ENCODE data around the gene DUSP16. TPM values are rescaled to one million over a fixed set of nuclear protein-coding genes. Genes with fewer than 3 reads are reported as not detected.

The DUSP16 gene
- total RNA-seq, 1 donor from 2014 or later: 12.9 TPM

GRCh38 chr12:12510551-12510950, 52.1 kb downstream of the DUSP16 start:
- Mint-ChIP-seq H3K4me3 (ENCODE audit: unreplicated experiment) (no peak overlapping the region), H3K9me3 (ENCODE audit: unreplicated experiment) (no peaks in the 10 kb centered on the region), H3K27ac (ENCODE audit: unreplicated experiment) (no peak overlapping the region), H3K27me3 (ENCODE audit: unreplicated experiment) (no peaks in the 10 kb centered on the region), H3K4me1 (ENCODE audit: unreplicated experiment) (peaks cover 27% of the 10 kb centered on the region), H3K36me3 (ENCODE audit: low read depth, unreplicated experiment) (no peaks in the 10 kb centered on the region)
- TF ChIP-seq CTCF (IDR thresholded peaks at IDR 0.05; ENCODE audit: unreplicated experiment): no peak
- no peak for DNase-seq (ENCODE audit: low spot score)

GRCh38 chr12:12510141-12510540, 52.5 kb downstream of the DUSP16 start:
- no peak overlapping the region for H3K4me3 Mint-ChIP-seq (ENCODE audit: unreplicated experiment)
- no peak for DNase-seq (ENCODE audit: low spot score)

GRCh38 chr12:12508612-12509011, 54.1 kb downstream of the DUSP16 start:
- peaks cover 3% of the 10 kb centered on the region for H3K27me3 Mint-ChIP-seq (ENCODE audit: unreplicated experiment)
- H3K36me3 Mint-ChIP-seq (ENCODE audit: low read depth, unreplicated experiment): no peaks in the 10 kb centered on the region
- no peak for DNase-seq (ENCODE audit: low spot score)
- no peak for TF ChIP-seq CTCF (IDR thresholded peaks at IDR 0.05; ENCODE audit: unreplicated experiment)
- no peaks in the 10 kb centered on the region for H3K9me3 Mint-ChIP-seq (ENCODE audit: unreplicated experiment)
- H3K27ac Mint-ChIP-seq (ENCODE audit: unreplicated experiment): no peak overlapping the region
- no peak overlapping the region for H3K4me3 Mint-ChIP-seq (ENCODE audit: unreplicated experiment)
- H3K4me1 Mint-ChIP-seq (ENCODE audit: unreplicated experiment): peaks cover 25% of the 10 kb centered on the region

More at GRCh38 chr12:12510141-12510540, 52.5 kb downstream of the DUSP16 start:
- H3K27me3 Mint-ChIP-seq (ENCODE audit: unreplicated experiment): peaks cover under 1% of the 10 kb centered on the region
- H3K9me3 Mint-ChIP-seq (ENCODE audit: unreplicated experiment): no peaks in the 10 kb centered on the region
- H3K36me3 Mint-ChIP-seq (ENCODE audit: low read depth, unreplicated experiment): no peaks in the 10 kb centered on the region
- TF ChIP-seq CTCF (IDR thresholded peaks at IDR 0.05; ENCODE audit: unreplicated experiment): no peak
- peaks cover 31% of the 10 kb centered on the region for H3K4me1 Mint-ChIP-seq (ENCODE audit: unreplicated experiment)
- no peak overlapping the region for H3K27ac Mint-ChIP-seq (ENCODE audit: unreplicated experiment)

GRCh38 chr12:12507121-12507520, 55.5 kb downstream of the DUSP16 start:
- Mint-ChIP-seq H3K27me3 (ENCODE audit: unreplicated experiment) (peaks cover 3% of the 10 kb centered on the region), H3K36me3 (ENCODE audit: low read depth, unreplicated experiment) (no peaks in the 10 kb centered on the region), H3K27ac (ENCODE audit: unreplicated experiment) (no peak overlapping the region), H3K4me3 (ENCODE audit: unreplicated experiment) (no peak overlapping the region), H3K4me1 (ENCODE audit: unreplicated experiment) (peaks cover 30% of the 10 kb centered on the region), H3K9me3 (ENCODE audit: unreplicated experiment) (no peaks in the 10 kb centered on the region)
- no peak for DNase-seq (ENCODE audit: low spot score)
- TF ChIP-seq CTCF (IDR thresholded peaks at IDR 0.05; ENCODE audit: unreplicated experiment): no peak

- H3K36me3 Mint-ChIP-seq (ENCODE audit: low read depth, unreplicated experiment): no peaks in the 10 kb centered on the region
- no peak for TF ChIP-seq CTCF (IDR thresholded peaks at IDR 0.05; ENCODE audit: unreplicated experiment)
- H3K27me3 Mint-ChIP-seq (ENCODE audit: unreplicated experiment): peaks cover 3% of the 10 kb centered on the region
- peaks cover 30% of the 10 kb centered on the region for H3K4me1 Mint-ChIP-seq (ENCODE audit: unreplicated experiment)
- peak; percentile 10 for DNase-seq (ENCODE audit: low spot score)
- no peaks in the 10 kb centered on the region for H3K9me3 Mint-ChIP-seq (ENCODE audit: unreplicated experiment)
- H3K4me3 Mint-ChIP-seq (ENCODE audit: unreplicated experiment): no peak overlapping the region
- H3K27ac Mint-ChIP-seq (ENCODE audit: unreplicated experiment): peak overlapping the region; percentile 68
Observed at GRCh38 chr12:12506496-12506890, 56.2 kb downstream of the DUSP16 start.

All from endothelial cell (in vitro differentiated cells).